MG63 (cell line): ENCODE data around the gene PIK3AP1. TPM values are rescaled to one million over a fixed set of nuclear protein-coding genes. Genes with fewer than 3 reads are reported as not detected.
A peak's percentile ranks its signal among the peaks of the same experiment; 100 is the strongest.
"Not testable (repeated sequence)": the region's sequence is repeated elsewhere in the genome, so short reads cannot be mapped to it uniquely, and the experiment has no call there.

Experiments
- DNase-seq: peaks from one replicate; pipeline ENCODE4 v3.0.0-alpha.2; 2020
- H3K27me3 ChIP-seq: fragments of 250-450 bp; sonication (Bioruptor Pico); 2 replicates; pipeline ENCODE4 v1.5.1; 2020; ENCODE audit warnings: mild to moderate bottlenecking, moderate library complexity
- H3K36me3 ChIP-seq: fragments of 250-450 bp; sonication (Bioruptor Pico); 2 replicates; pipeline ENCODE4 v1.5.1; 2020; ENCODE audit warnings: mild to moderate bottlenecking, moderate library complexity
- H3K4me3 ChIP-seq: fragments of 250-450 bp; sonication (Bioruptor Pico); 2 replicates; pipeline ENCODE4 v1.5.1; 2020; ENCODE audit warnings: mild to moderate bottlenecking, moderate library complexity
- H3K9me3 ChIP-seq: fragments of 250-450 bp; sonication (Bioruptor Pico); 2 replicates; pipeline ENCODE4 v1.5.1; 2020; ENCODE audit warnings: mild to moderate bottlenecking, moderate library complexity
- total RNA-seq: library from RNA; depleted of rRNA; stranded (reverse); fragments of >200 nt; shearing (Covaris generic); gene quantifications from 2 replicates; pipeline ENCODE4 v1.2.3, GENCODE V29; 2014; ENCODE audit warnings: low replicate concordance

PIK3AP1 gene
- total RNA-seq, 1 experiment from 2014 or later = 1.2 TPM

- H3K27me3 ChIP-seq, H3K9me3 ChIP-seq, H3K4me3 ChIP-seq, H3K36me3 ChIP-seq, DNase-seq: not testable (repeated sequence)
These were observed 21.2 kb upstream of the PIK3AP1 start for GRCh38 chr10:96741557-96741956.

- Histone ChIP-seq H3K27me3 (no peaks in the 10 kb centered on the region), H3K36me3 (no peaks in the 10 kb centered on the region), H3K9me3 (no peaks in the 10 kb centered on the region), H3K4me3 (no peak overlapping the region)
- DNase-seq = no peak
These were observed 20.4 kb upstream of the PIK3AP1 start for GRCh38 chr10:96740579-96741281.

GRCh38 chr10:96740141-96740540 lies 19.8 kb upstream of the PIK3AP1 start:
- DNase-seq = no peak
- no peaks in the 10 kb centered on the region for H3K36me3 ChIP-seq
- no peak overlapping the region for H3K4me3 ChIP-seq
- H3K27me3 ChIP-seq = no peaks in the 10 kb centered on the region
- H3K9me3 ChIP-seq = no peaks in the 10 kb centered on the region

GRCh38 chr10:96737307-96737902 lies 17.1 kb upstream of the PIK3AP1 start:
- not testable (repeated sequence) for DNase-seq, H3K4me3 ChIP-seq

GRCh38 chr10:96724621-96725020 lies 4.3 kb upstream of the PIK3AP1 start:
- H3K36me3 ChIP-seq = no peaks in the 10 kb centered on the region
- H3K9me3 ChIP-seq = no peaks in the 10 kb centered on the region
- no peak overlapping the region for H3K4me3 ChIP-seq
- no peaks in the 10 kb centered on the region for H3K27me3 ChIP-seq
- no peak for DNase-seq

More at GRCh38 chr10:96737307-96737902, 17.1 kb upstream of the PIK3AP1 start:
- not testable (repeated sequence) for H3K27me3 ChIP-seq, H3K9me3 ChIP-seq, H3K36me3 ChIP-seq

- H3K4me3 ChIP-seq = no peak overlapping the region
- H3K27me3 ChIP-seq = no peaks in the 10 kb centered on the region
- no peaks in the 10 kb centered on the region for H3K36me3 ChIP-seq
- DNase-seq = no peak
- no peaks in the 10 kb centered on the region for H3K9me3 ChIP-seq
These were observed 876 bp upstream of the PIK3AP1 start for GRCh38 chr10:96721207-96721572.

- H3K36me3 ChIP-seq = no peaks in the 10 kb centered on the region
- H3K9me3 ChIP-seq = no peaks in the 10 kb centered on the region
- no peaks in the 10 kb centered on the region for H3K27me3 ChIP-seq
- DNase-seq = no peak
- H3K4me3 ChIP-seq = peak overlapping the region; percentile 54
These were observed 378 bp downstream of the PIK3AP1 start for GRCh38 chr10:96719850-96720421.

- no peaks in the 10 kb centered on the region for H3K27me3 ChIP-seq
These were observed 1.1 kb downstream of the PIK3AP1 start for GRCh38 chr10:96719200-96719599.

GRCh38 chr10:96718304-96718990 lies 1.9 kb downstream of the PIK3AP1 start:
- H3K9me3 ChIP-seq = no peaks in the 10 kb centered on the region

More at GRCh38 chr10:96719200-96719599, 1.1 kb downstream of the PIK3AP1 start:
- H3K9me3 ChIP-seq = no peaks in the 10 kb centered on the region
- no peak for DNase-seq
- no peaks in the 10 kb centered on the region for H3K36me3 ChIP-seq
- H3K4me3 ChIP-seq = no peak overlapping the region

GRCh38 chr10:96716390-96716789 lies 3.9 kb downstream of the PIK3AP1 start:
- no peak for DNase-seq
- Histone ChIP-seq H3K4me3 (no peak overlapping the region), H3K27me3 (no peaks in the 10 kb centered on the region), H3K9me3 (no peaks in the 10 kb centered on the region), H3K36me3 (no peaks in the 10 kb centered on the region)

More at GRCh38 chr10:96718304-96718990, 1.9 kb downstream of the PIK3AP1 start:
- Histone ChIP-seq H3K36me3 (no peaks in the 10 kb centered on the region), H3K4me3 (no peak overlapping the region), H3K27me3 (no peaks in the 10 kb centered on the region)
- DNase-seq = no peak

- no peak overlapping the region for H3K4me3 ChIP-seq
- no peak for DNase-seq
- H3K27me3 ChIP-seq = no peaks in the 10 kb centered on the region
- H3K36me3 ChIP-seq = no peaks in the 10 kb centered on the region
- H3K9me3 ChIP-seq = no peaks in the 10 kb centered on the region
These were observed 5.5 kb downstream of the PIK3AP1 start for GRCh38 chr10:96714746-96715255.

- no peak for DNase-seq
- no peaks in the 10 kb centered on the region for H3K27me3 ChIP-seq
- H3K4me3 ChIP-seq = no peak overlapping the region
- no peaks in the 10 kb centered on the region for H3K9me3 ChIP-seq
- H3K36me3 ChIP-seq = no peaks in the 10 kb centered on the region
These were observed 6.2 kb downstream of the PIK3AP1 start for GRCh38 chr10:96714031-96714590.

- H3K4me3 ChIP-seq = no peak overlapping the region
- H3K36me3 ChIP-seq = no peaks in the 10 kb centered on the region
- DNase-seq = no peak
- no peaks in the 10 kb centered on the region for H3K27me3 ChIP-seq
- H3K9me3 ChIP-seq = no peaks in the 10 kb centered on the region
These were observed 7.5 kb downstream of the PIK3AP1 start for GRCh38 chr10:96712662-96713271.

GRCh38 chr10:96711048-96711728 lies 9.1 kb downstream of the PIK3AP1 start:
- Histone ChIP-seq H3K27me3 (no peaks in the 10 kb centered on the region), H3K9me3 (no peaks in the 10 kb centered on the region), H3K36me3 (no peaks in the 10 kb centered on the region), H3K4me3 (no peak overlapping the region)
- no peak for DNase-seq

GRCh38 chr10:96709525-96709924 lies 10.8 kb downstream of the PIK3AP1 start:
- H3K36me3 ChIP-seq = no peaks in the 10 kb centered on the region
- no peaks in the 10 kb centered on the region for H3K27me3 ChIP-seq
- no peak for DNase-seq
- H3K9me3 ChIP-seq = no peaks in the 10 kb centered on the region
- H3K4me3 ChIP-seq = no peak overlapping the region

GRCh38 chr10:96708996-96709395 lies 11.3 kb downstream of the PIK3AP1 start:
- H3K9me3 ChIP-seq = no peaks in the 10 kb centered on the region
- no peaks in the 10 kb centered on the region for H3K36me3 ChIP-seq
- H3K4me3 ChIP-seq = no peak overlapping the region
- H3K27me3 ChIP-seq = no peaks in the 10 kb centered on the region
- DNase-seq = no peak
